CD4-positive, alpha-beta T cell treated with Interleukin-6 for 4 hours (primary cell): ENCODE measurements around the gene FDPS.

Experiments used
- DNase-seq: peaks from one replicate; pipeline ENCODE4 v3.0.0-alpha.2; 2020; ENCODE audit warnings: mixed read lengths

Gene FDPS

GRCh38 chr1:155308493-155309422 is at the start of gene FDPS:
FDPS (plus strand) TSS chr1:155308866; CDS start chr1:155309790, 924 bp downstream.
- peak; percentile 97 for DNase-seq

GRCh38 chr1:155260276-155260675 is 48.4 kb upstream of the FDPS start:
- DNase-seq: no peak

- DNase-seq: no peak
Observed at GRCh38 chr1:155261493-155261851, 47.2 kb upstream of the FDPS start.

- peak; percentile 88 for DNase-seq
Observed at GRCh38 chr1:155261852-155262673, 46.6 kb upstream of the FDPS start, which contains the start of gene SCAMP3. SCAMP3 (minus strand) TSS chr1:155262360; CDS start chr1:155262151, 209 bp downstream.

GRCh38 chr1:155263067-155263466 is 45.6 kb upstream of the FDPS start:
- no peak for DNase-seq

GRCh38 chr1:155266553-155266952 is 42.1 kb upstream of the FDPS start:
- no peak for DNase-seq

- DNase-seq: no peak
Observed at GRCh38 chr1:155267373-155267772, 41.3 kb upstream of the FDPS start.

- DNase-seq: no peak
Observed at GRCh38 chr1:155268630-155269029, 40.0 kb upstream of the FDPS start.

- DNase-seq: no peak
Observed at GRCh38 chr1:155269381-155269780, 39.3 kb upstream of the FDPS start.

- DNase-seq: no peak
Observed at GRCh38 chr1:155272466-155273342, 36.0 kb upstream of the FDPS start.

- DNase-seq: peak; percentile 98
Observed at GRCh38 chr1:155273343-155274245, 35.1 kb upstream of the FDPS start, which contains the start of gene CLK2. CLK2 (minus strand) TSS chr1:155273504; CDS start chr1:155270977, 2,527 bp downstream.

- peak; percentile 99 for DNase-seq
Observed at GRCh38 chr1:155277070-155277901, 31.4 kb upstream of the FDPS start, which contains the start of gene HCN3. HCN3 (plus strand) TSS chr1:155277463; CDS start chr1:155277591, 128 bp downstream.

- DNase-seq: peak; percentile 72
Observed at GRCh38 chr1:155277902-155278688, 30.6 kb upstream of the FDPS start.

GRCh38 chr1:155278689-155279160 is 29.9 kb upstream of the FDPS start:
- DNase-seq: no peak

- DNase-seq: no peak
Observed at GRCh38 chr1:155279268-155279667, 29.4 kb upstream of the FDPS start.

- no peak for DNase-seq
Observed at GRCh38 chr1:155282488-155283091, 26.1 kb upstream of the FDPS start.

GRCh38 chr1:155284476-155284875 is 24.2 kb upstream of the FDPS start:
- no peak for DNase-seq

GRCh38 chr1:155285063-155285462 is 23.6 kb upstream of the FDPS start:
- DNase-seq: no peak

- no peak for DNase-seq
Observed at GRCh38 chr1:155285631-155286044, 23.0 kb upstream of the FDPS start.
